ENCODE measurements around the gene B4GALT3.

Gene B4GALT3

GRCh38 chr1:161160671-161161145 is 16.6 kb downstream of the B4GALT3 start:
- no peak for DNase-seq

DNA sequence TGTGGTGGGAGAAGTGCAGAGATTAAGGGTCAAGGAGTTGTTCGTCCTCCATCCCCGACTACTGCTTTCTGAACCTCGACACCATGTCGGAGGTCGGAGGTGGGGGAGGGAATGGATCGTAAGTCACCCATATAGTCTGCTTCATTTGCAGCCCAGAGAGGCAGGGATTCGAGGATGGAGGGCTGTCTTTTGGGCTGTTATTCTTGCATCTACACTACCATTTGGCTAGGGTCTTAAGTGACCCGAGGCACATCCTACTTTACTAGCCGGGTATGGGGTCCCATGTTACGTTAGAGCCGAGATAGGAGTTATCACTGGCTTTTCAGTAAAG is 17.4 kb downstream of the B4GALT3 start:
- no peak for DNase-seq

- DNase-seq = peak; percentile 88
Measured at GRCh38 chr1:161159087-161159912, 18.0 kb downstream of the B4GALT3 start, which contains the start of gene USP21. TSS of gene USP21 (plus strand) at chr1:161159500. CDS start at chr1:161160641, 1,141 bp downstream.

DNA sequence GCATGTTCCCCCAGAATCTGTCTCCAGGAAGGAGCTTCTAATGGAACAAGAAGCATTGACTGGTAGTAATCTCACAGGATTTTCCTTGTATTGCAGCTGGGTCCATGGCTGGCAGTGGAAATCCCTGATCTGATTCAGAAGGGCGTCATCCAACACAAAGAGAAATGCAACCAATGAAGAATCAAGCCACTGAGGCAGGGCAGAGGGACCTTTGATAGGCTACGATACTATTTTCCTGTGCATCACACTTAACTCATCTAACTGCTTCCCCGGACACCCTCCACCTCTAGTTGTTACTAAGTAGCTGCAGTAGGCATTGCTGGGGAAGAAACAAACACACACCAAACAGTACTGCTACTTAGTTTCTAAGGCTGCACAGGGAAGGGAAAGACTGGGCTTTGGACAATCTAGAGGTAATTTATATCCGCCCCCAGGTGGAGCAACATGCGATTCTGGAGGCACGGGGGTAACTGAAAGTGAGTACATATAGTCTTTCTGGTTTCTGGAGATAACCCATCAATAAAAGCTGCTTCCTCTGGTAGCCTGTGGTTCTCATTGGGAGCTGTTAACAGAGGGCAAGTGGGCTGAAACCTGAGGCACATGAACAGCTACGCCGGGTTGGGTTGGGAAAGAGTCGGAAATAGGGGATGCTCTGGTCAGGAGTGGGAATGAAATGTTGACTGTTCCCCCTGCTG is 18.8 kb downstream of the B4GALT3 start:
- no peak for DNase-seq

GRCh38 chr1:161157867-161158266 is 19.4 kb downstream of the B4GALT3 start:
- DNase-seq = no peak

GRCh38 chr1:161153682-161154337 is 23.5 kb downstream of the B4GALT3 start, which contains the start of gene UFC1:
TSS of gene UFC1 (plus strand) at chr1:161153978. CDS start at chr1:161153998, 20 bp downstream.
- DNase-seq = peak; percentile 95

DNA sequence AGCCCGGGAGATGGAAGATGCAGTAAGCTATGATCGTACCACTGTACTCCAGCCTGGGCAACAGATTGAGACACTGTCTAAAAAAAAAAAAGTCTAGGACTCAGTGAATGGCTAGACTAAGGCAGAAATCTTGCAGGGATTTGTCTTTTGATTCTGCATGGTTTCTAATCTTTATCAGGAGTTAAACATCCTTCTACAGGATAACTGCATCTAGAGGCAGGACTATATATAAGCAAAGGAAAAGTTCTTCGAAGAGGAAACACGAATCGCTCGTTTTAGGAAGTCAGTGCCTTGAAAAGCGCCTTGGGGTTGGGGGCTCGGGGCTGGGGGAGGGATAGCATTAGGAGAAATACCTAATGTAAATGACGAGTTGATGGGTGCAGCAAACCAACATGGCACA is 24.1 kb downstream of the B4GALT3 start:
- no peak for DNase-seq

DNA sequence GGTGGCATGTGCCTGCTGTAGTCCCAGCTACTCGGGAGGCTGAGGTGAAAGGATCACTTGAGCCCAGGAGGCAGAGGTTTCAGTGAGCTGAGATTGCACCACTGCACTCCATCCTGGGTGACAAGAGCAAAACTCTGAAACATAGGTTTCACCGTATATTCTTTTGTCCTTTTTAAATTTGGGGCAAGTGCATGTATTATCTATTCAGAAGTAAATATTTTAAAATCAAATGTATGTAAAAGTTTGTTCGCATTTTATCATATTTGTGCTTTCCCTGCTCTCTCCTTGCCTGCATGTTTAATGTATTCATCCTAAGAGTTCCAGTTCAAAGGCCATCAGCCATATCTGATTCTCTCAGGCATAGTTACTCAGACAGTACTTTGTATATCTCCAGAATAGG is 31.5 kb downstream of the B4GALT3 start:
- peak; percentile 35 for DNase-seq

GRCh38 chr1:161140755-161141400 is 36.4 kb downstream of the B4GALT3 start:
- DNase-seq = no peak

DNA sequence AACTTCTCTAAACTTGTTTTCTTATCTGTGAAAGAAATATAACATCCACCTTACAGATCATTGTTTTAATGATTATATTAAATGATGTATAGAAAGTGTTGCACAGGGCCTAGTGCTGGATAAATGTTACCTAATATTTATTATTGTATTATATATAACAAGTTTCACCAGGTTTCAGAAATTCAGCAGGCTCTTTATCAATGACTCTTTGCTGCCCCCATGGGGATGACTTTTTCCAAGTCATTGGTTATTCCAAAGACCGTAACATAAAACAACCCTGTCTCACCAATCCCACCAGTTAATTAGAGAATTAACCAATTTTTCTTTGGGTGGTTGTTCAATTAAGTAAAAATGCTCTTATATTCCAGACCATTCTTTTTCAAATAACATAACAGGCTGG is 37.5 kb downstream of the B4GALT3 start:
- DNase-seq = peak; percentile 45

- no peak for DNase-seq
Measured at GRCh38 chr1:161138431-161138830, 38.9 kb downstream of the B4GALT3 start.

- DNase-seq = no peak
Measured at GRCh38 chr1:161137881-161138280, 39.4 kb downstream of the B4GALT3 start.

DNA sequence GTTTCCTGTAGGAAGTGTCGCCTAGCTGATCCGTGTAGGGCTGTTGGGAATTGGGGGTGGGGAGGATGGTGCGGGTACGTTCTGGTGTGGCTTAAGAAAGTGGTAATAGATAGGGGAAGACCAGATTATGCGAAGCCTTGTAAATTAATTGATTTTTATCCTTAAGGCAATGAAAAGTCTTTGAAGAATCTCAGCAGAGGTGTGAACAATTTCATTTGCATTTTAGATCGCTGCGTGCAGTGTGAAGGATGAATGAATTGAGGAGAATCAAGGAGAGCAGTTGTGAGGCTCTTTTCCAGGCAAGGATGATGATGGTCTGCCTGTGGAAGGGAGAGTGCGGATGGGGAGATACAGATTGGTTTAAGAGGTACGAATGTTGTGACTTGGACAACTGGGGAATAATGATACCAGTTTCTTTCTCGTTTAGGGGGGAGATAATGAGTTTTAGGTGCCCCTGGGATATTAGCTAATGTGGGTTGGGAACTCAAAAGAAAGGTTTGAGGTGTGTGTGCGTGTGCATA is 44.0 kb downstream of the B4GALT3 start:
- DNase-seq = no peak

- DNase-seq = peak; percentile 98
Measured at GRCh38 chr1:161132410-161133219, 44.7 kb downstream of the B4GALT3 start, which contains the start of gene DEDD. TSS of gene DEDD (minus strand) at chr1:161132667. CDS start at chr1:161124462, 8,205 bp downstream.

DNA sequence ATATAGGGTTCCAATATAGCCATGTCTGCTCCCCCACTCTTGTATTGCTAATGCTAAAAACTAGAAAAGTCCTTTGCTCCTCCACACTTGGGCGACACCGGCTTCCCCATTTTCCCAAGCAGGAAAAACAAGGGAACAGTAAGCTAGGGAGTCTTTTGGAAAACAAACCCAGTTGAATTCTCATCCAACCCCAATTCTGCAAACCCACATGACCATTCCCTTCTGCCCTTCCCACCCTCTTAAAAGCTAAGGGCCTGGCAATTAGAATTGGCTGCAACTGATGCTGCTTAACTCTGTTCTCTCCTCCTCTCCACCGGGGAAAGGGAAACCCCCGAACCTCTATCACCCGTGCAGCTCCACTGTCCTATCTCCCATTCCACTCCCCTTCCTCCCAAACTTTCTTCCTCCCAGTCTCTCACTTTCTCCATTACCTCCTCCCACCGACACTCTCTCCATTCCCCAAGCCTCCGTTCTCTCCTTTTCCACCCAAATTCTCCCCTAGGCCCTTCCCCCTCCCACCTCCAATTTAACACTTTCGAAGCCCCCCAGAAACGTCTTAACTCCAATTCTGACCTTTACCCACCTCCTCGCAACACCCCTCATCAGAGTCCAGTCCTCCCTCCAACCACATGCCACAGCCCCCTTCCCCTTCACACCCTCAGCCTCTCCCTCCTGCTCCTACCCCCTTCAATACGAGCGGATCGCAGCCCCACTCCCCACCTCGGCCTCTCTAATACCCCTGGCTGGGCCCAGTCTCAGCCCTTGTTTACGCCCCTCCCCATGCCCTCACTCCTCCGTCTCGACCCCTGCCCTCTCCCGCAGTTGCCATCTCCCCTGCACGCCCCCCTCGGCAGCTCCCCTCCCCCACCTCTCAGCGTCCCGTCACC is 45.5 kb downstream of the B4GALT3 start:
- DNase-seq = peak; percentile 49

DNA sequence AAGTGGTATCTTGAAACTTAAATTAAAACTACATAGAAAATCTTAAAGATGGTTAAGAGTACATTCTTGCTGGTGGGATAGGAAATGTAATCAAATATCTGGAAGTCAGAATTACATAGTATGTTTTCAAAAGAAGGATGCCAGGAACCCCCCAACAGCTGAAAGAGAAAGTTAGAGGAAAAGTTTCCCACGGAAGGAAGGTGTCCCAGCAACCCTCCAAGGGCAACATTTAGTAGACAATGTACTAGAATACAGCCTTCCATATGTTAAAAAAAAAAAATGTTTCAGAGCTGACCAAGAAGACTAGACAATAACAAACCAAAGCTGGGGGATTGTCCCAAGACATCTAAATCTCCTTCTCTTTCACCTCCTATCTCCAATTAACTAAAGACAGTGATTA is 47.0 kb downstream of the B4GALT3 start:
- peak; percentile 64 for DNase-seq

GRCh38 chr1:161128591-161129420 is 48.5 kb downstream of the B4GALT3 start:
- peak; percentile 71 for DNase-seq

- DNase-seq = peak; percentile 47
Measured at GRCh38 chr1:161127649-161128048, 49.7 kb downstream of the B4GALT3 start.

GRCh38 chr1:161122967-161123366 is 54.3 kb downstream of the B4GALT3 start:
- no peak for DNase-seq

DNA sequence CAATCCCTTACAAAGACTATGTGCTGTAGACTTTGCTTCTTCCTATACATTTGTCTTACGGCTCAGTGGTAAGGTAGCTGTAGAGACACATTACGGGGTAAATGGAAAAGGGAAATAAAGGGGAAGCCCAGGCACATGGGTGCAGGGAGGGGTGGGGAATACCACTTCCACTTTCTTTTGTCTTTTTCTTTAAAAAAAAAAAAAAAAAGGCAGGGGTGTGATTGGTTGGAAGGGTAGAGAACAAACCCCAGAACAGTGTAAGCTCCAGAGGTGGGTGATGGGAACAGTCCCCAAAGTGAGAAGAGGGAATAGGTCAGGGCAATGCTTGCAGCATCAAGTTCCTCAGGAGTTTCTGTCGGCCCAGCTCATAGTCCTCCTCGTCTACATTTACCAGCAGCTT is 55.5 kb downstream of the B4GALT3 start:
- no peak for DNase-seq

Data from NCI-H1694 treated with DMSO at 0.1 percent for 48 hours (cell line).